ENCODE data around the gene PIGK. TPM values are rescaled to one million over a fixed set of nuclear protein-coding genes. Genes with fewer than 3 reads are reported as not detected.

The PIGK gene
- total RNA-seq, 2 experiments from 2014 or later: 15.4 to 16.6 TPM

- Mint-ChIP-seq H3K9me3 (peaks cover 11% of the 10 kb centered on the region), H3K4me3 (no peak overlapping the region), H3K36me3 (ENCODE audit: low read depth) (peaks cover 3% of the 10 kb centered on the region), H3K4me1 (ENCODE audit: low read depth) (peaks cover 2% of the 10 kb centered on the region), H3K27me3 (no peaks in the 10 kb centered on the region), H3K27ac (no peak overlapping the region)
- intact Hi-C loops (cut with micrococcal nuclease): no loop called here
- DNase-seq (no peak), ATAC-seq (no peak)
- POLR2A ChIA-PET: no interaction called here
- CTCF ChIA-PET: no interaction called here
- TF ChIP-seq CTCF (IDR thresholded peaks at IDR 0.05): no peak
Measured at GRCh38 chr1:77234096-77234495, 14.9 kb upstream of the PIGK start.

- peaks cover 11% of the 10 kb centered on the region for H3K9me3 Mint-ChIP-seq
- no peak for ATAC-seq
- no peak for DNase-seq
- intact Hi-C loops (cut with micrococcal nuclease): no loop called here
- CTCF ChIA-PET: no interaction called here
- H3K36me3 Mint-ChIP-seq (ENCODE audit: low read depth): peaks cover 3% of the 10 kb centered on the region
- H3K27ac Mint-ChIP-seq: no peak overlapping the region
- POLR2A ChIA-PET: no interaction called here
- no peak for TF ChIP-seq CTCF (IDR thresholded peaks at IDR 0.05)
- no peaks in the 10 kb centered on the region for H3K27me3 Mint-ChIP-seq
- H3K4me3 Mint-ChIP-seq: no peak overlapping the region
- H3K4me1 Mint-ChIP-seq (ENCODE audit: low read depth): no peaks in the 10 kb centered on the region
Measured at GRCh38 chr1:77232829-77233228, 13.6 kb upstream of the PIGK start.

- intact Hi-C loops (cut with micrococcal nuclease): no loop called here
- no peak overlapping the region for H3K4me3 Mint-ChIP-seq
- no peak for TF ChIP-seq CTCF (IDR thresholded peaks at IDR 0.05)
- no peaks in the 10 kb centered on the region for H3K27me3 Mint-ChIP-seq
- CTCF ChIA-PET: no interaction called here
- peaks cover 11% of the 10 kb centered on the region for H3K9me3 Mint-ChIP-seq
- DNase-seq (no peak), ATAC-seq (no peak)
- no peaks in the 10 kb centered on the region for H3K4me1 Mint-ChIP-seq (ENCODE audit: low read depth)
- H3K27ac Mint-ChIP-seq: no peak overlapping the region
- POLR2A ChIA-PET: no interaction called here
- peaks cover 3% of the 10 kb centered on the region for H3K36me3 Mint-ChIP-seq (ENCODE audit: low read depth)
Measured at GRCh38 chr1:77230051-77230450, 10.8 kb upstream of the PIGK start.

DNA sequence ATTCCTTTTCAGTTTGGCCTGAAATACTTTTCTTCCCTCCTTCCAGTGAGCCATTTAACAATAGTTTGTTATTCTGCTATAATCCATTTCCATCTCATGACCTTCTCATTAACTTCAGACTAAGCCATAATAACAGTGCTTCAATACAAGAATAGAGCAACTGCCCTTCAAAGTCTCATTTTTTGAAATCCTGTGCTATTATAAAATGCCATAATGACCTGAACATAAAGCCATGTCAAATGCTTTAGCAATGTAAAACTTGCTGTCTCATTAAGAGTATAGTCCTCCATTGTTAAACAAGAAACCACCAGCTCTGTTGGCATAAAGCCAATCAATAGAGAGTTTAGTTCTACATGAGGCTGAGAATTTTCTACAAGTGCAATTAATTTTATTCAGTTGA lies 9.6 kb upstream of the PIGK start:
- intact Hi-C loops (cut with micrococcal nuclease): no loop called here

DNA sequence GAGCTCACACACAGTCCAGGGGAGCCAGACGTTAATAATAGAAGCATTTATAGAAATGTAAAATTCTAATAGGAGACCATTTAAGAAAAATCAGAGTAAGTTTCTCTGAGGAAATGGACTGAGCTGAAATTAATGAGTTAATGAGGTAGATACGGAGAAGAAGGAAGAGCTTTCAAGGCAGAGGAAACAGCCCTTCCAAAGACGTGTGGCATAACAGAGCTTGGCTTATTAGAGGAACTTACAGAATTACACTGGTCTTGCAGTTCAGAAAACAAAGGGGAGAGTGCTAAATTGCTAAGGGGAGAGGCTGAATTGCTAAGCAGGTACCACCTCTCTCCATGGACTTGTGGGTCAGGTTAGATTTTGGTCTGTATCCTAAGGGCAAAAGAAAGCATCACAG lies 8.2 kb upstream of the PIGK start:
- H3K27me3 Mint-ChIP-seq: no peaks in the 10 kb centered on the region
- no peak for TF ChIP-seq CTCF (IDR thresholded peaks at IDR 0.05)
- no peak for ATAC-seq

More for the DNA sequence above, 9.6 kb upstream of the PIGK start:
- ChIA-PET CTCF (no interaction called here), POLR2A (no interaction called here)
- TF ChIP-seq CTCF (IDR thresholded peaks at IDR 0.05): no peak
- Mint-ChIP-seq H3K4me1 (ENCODE audit: low read depth) (no peaks in the 10 kb centered on the region), H3K9me3 (peaks cover 7% of the 10 kb centered on the region), H3K27me3 (no peaks in the 10 kb centered on the region), H3K36me3 (ENCODE audit: low read depth) (peaks cover 4% of the 10 kb centered on the region), H3K4me3 (no peak overlapping the region), H3K27ac (no peak overlapping the region)
- no peak for DNase-seq
- no peak for ATAC-seq

More for the DNA sequence above, 8.2 kb upstream of the PIGK start:
- intact Hi-C loops (cut with micrococcal nuclease): no loop called here
- CTCF ChIA-PET: no interaction called here
- H3K36me3 Mint-ChIP-seq (ENCODE audit: low read depth): peaks cover 11% of the 10 kb centered on the region
- H3K4me3 Mint-ChIP-seq: no peak overlapping the region
- H3K27ac Mint-ChIP-seq: no peak overlapping the region
- H3K9me3 Mint-ChIP-seq: no peaks in the 10 kb centered on the region
- DNase-seq: no peak
- no peaks in the 10 kb centered on the region for H3K4me1 Mint-ChIP-seq (ENCODE audit: low read depth)
- POLR2A ChIA-PET: no interaction called here
